Measurements from ENCODE around the gene ZNF598. TPM values are rescaled to one million over a fixed set of nuclear protein-coding genes. Genes with fewer than 3 reads are reported as not detected.

The ZNF598 gene
- total RNA-seq, 4 donors from 2014 or later = 31.3 to 56.1 (median 40.9) TPM

GRCh38 chr16:1979271-1980029 lies 30.2 kb downstream of the ZNF598 start:
- DNase-seq = no peak
- peaks cover 30 to 45% (median 38%) of the 10 kb centered on the region in 3 donors for H3K36me3 ChIP-seq
- no peaks in the 10 kb centered on the region for H3K9me3 ChIP-seq
- WGBS, 2 donors = no CpG with 5 or more reads among the region's 70 CpGs
- TF ChIP-seq POLR2A (IDR thresholded peaks at IDR 0.05) (peak in 2 of 4 donors; percentile 21 to 60), CTCF (IDR thresholded peaks at IDR 0.05) (no peak)
- peaks cover 27 to 72% (median 29%) of the 10 kb centered on the region in 3 donors for H3K4me1 ChIP-seq
- intact Hi-C loops (cut with DNase I) = no loop called here
- H3K27me3 ChIP-seq = peaks cover 0 to 92% (median 13%) of the 10 kb centered on the region in 4 donors
- peak overlapping the region; percentile 52 to 83 (median 80) for H3K27ac ChIP-seq
- peak overlapping the region; percentile 36 to 50 (median 44) for H3K4me3 ChIP-seq

GRCh38 chr16:1978476-1979120 lies 31.0 kb downstream of the ZNF598 start:
- Histone ChIP-seq H3K4me1 (peaks cover 25 to 72% (median 29%) of the 10 kb centered on the region in 3 donors), H3K27me3 (peaks cover 0 to 93% (median 13%) of the 10 kb centered on the region in 4 donors), H3K4me3 (peak overlapping the region; percentile 36 to 50 (median 44)), H3K36me3 (peaks cover 32 to 53% (median 41%) of the 10 kb centered on the region in 3 donors), H3K27ac (peak overlapping the region; percentile 52 to 83 (median 80)), H3K9me3 (no peaks in the 10 kb centered on the region)
- TF ChIP-seq POLR2A (IDR thresholded peaks at IDR 0.05) = no peak
- TF ChIP-seq CTCF (IDR thresholded peaks at IDR 0.05) = no peak
- intact Hi-C loops (cut with DNase I) = no loop called here
- 90% methylated on average over 4 of the region's 37 CpGs; no CpG with 5 or more reads in 1 of the 2 donors for WGBS, 2 donors
- DNase-seq = no peak

GRCh38 chr16:1977875-1978268 lies 31.7 kb downstream of the ZNF598 start:
- Histone ChIP-seq H3K4me1 (peaks cover 21 to 72% (median 31%) of the 10 kb centered on the region in 3 donors), H3K36me3 (peaks cover 32 to 55% (median 41%) of the 10 kb centered on the region in 3 donors), H3K27me3 (peaks cover 0 to 85% (median 13%) of the 10 kb centered on the region in 4 donors), H3K9me3 (no peaks in the 10 kb centered on the region), H3K27ac (peak overlapping the region in 3 of 4 donors; percentile 2 to 83 (median 82)), H3K4me3 (no peak overlapping the region)
- TF ChIP-seq CTCF (IDR thresholded peaks at IDR 0.05) = no peak
- no peak for TF ChIP-seq POLR2A (IDR thresholded peaks at IDR 0.05)
- intact Hi-C loops (cut with DNase I) = no loop called here
- DNase-seq = no peak
- no CpG with 5 or more reads among the region's 18 CpGs for WGBS, 2 donors

GRCh38 chr16:1976951-1977874 lies 32.4 kb downstream of the ZNF598 start:
- whole genome bisulfite sequencing, 2 donors = 73% methylated on average over 7 of the region's 33 CpGs; no CpG with 5 or more reads in 1 of the 2 donors
- intact Hi-C loops (cut with DNase I) = no loop called here
- peak overlapping the region in 3 of 4 donors; percentile 13 to 83 (median 14) for H3K27ac ChIP-seq
- H3K9me3 ChIP-seq = no peaks in the 10 kb centered on the region
- no peak overlapping the region for H3K4me3 ChIP-seq
- H3K4me1 ChIP-seq = peaks cover 28 to 72% (median 37%) of the 10 kb centered on the region in 3 donors
- H3K27me3 ChIP-seq = peaks cover 0 to 79% (median 13%) of the 10 kb centered on the region in 4 donors
- DNase-seq = no peak
- TF ChIP-seq POLR2A (IDR thresholded peaks at IDR 0.05) = no peak
- no peak for TF ChIP-seq CTCF (IDR thresholded peaks at IDR 0.05)
- H3K36me3 ChIP-seq = peaks cover 32 to 55% (median 41%) of the 10 kb centered on the region in 3 donors
